Tibial nerve (tissue), 4 donors: Measurements from ENCODE around the gene FOXD2. TPM values are rescaled to one million over a fixed set of nuclear protein-coding genes. Genes with fewer than 3 reads are reported as not detected.
A peak's percentile ranks its signal among the peaks of the same experiment; 100 is the strongest.

Source experiments
- DNase-seq, 2 donors: peaks; one replicate each; pipeline ENCODE4 v3.0.0-alpha.2; 2019; ENCODE audit warnings: low spot score in 2 of 2
- H3K27ac ChIP-seq, 4 donors: fragments of 200-600 bp; sonication (generic) in 3 of 4; one replicate each; pipeline ENCODE4 v1.5.1; 2017 to 2019; ENCODE audit warnings: mild to moderate bottlenecking in 1 of 4
- H3K27me3 ChIP-seq, 2 donors: fragments of 200-600 bp; sonication (generic) in 1 of 2; one replicate each; pipeline versions ENCODE4 v1.5.1 to v1.6.0; 2017 to 2019
- H3K36me3 ChIP-seq, 3 donors: fragments of 200-600 bp; sonication (generic); one replicate each; pipeline ENCODE4 v1.5.1; 2018 to 2019
- H3K4me1 ChIP-seq, 4 donors: fragments of 200-600 bp; sonication (generic) in 3 of 4; one replicate each; pipeline ENCODE4 v1.5.1; 2017 to 2019
- H3K4me3 ChIP-seq, 4 donors: fragments of 200-600 bp; sonication (generic) in 3 of 4; one replicate each; pipeline ENCODE4 v1.5.1; 2017 to 2019; ENCODE audit warnings: mild to moderate bottlenecking in 1 of 4, moderate library complexity in 1 of 4
- H3K9me3 ChIP-seq, 4 donors: fragments of 200-600 bp; sonication (generic) in 3 of 4; one replicate each; pipeline ENCODE4 v1.5.1; 2017 to 2019
- CTCF ChIP-seq, 5 experiments: fragments of 200-600 bp in 3 of 5; fragments of 450-650 bp in 2 of 5; sonication (generic) in 3 of 5; IDR thresholded peaks; one replicate each; pipeline ENCODE4 v1.5.1; 2016 to 2019; ENCODE audit warnings: antibody characterized with exemption in 5 of 5, mild to moderate bottlenecking in 3 of 5, moderate library complexity in 2 of 5
- EP300 ChIP-seq, 2 donors: sonication (generic); formaldehyde crosslinking; IDR thresholded peaks; one replicate each; pipeline ENCODE4 v1.6.1; 2017; ENCODE audit warnings: antibody characterized with exemption in 2 of 2, mild to moderate bottlenecking in 1 of 2
- POLR2A ChIP-seq, 2 donors: fragments of 450-650 bp; IDR thresholded peaks; one replicate each; pipeline ENCODE4 v1.6.1; 2017; ENCODE audit warnings: antibody characterized with exemption in 2 of 2, mild to moderate bottlenecking in 2 of 2, moderate library complexity in 2 of 2
- WGBS, 2 donors: methylation state at CpG; one replicate each; pipeline ENCODE4 v1.1.5; 2018; 5-methylcytosine and 5-hydroxymethylcytosine counted together
- total RNA-seq, 4 donors: library from RNA; depleted of rRNA; stranded (reverse); fragments of >200 nt; gene quantifications; one replicate each; pipeline ENCODE4 v1.1.0, GENCODE V29; 2016

FOXD2 gene
- total RNA-seq, 4 donors from 2014 or later, result 11.7 to 34.7 (median 27.6) TPM

GRCh38 chr1:47423872-47424271 is 14.0 kb upstream of the FOXD2 start:
- Histone ChIP-seq H3K9me3 (no peaks in the 10 kb centered on the region), H3K36me3 (no peaks in the 10 kb centered on the region), H3K4me3 (no peak overlapping the region), H3K27ac (no peak overlapping the region), H3K27me3 (peaks cover 0 to 14% of the 10 kb centered on the region in 2 donors), H3K4me1 (peaks cover 0 to 6% (median 0%) of the 10 kb centered on the region in 4 donors)
- TF ChIP-seq POLR2A (IDR thresholded peaks at IDR 0.05), result no peak
- TF ChIP-seq CTCF (IDR thresholded peaks at IDR 0.05), result no peak
- no peak for TF ChIP-seq EP300 (IDR thresholded peaks at IDR 0.05)
- WGBS, 2 donors, result 48 to 51% methylated on average over 2 of the region's 2 CpGs
- DNase-seq, result no peak

DNA sequence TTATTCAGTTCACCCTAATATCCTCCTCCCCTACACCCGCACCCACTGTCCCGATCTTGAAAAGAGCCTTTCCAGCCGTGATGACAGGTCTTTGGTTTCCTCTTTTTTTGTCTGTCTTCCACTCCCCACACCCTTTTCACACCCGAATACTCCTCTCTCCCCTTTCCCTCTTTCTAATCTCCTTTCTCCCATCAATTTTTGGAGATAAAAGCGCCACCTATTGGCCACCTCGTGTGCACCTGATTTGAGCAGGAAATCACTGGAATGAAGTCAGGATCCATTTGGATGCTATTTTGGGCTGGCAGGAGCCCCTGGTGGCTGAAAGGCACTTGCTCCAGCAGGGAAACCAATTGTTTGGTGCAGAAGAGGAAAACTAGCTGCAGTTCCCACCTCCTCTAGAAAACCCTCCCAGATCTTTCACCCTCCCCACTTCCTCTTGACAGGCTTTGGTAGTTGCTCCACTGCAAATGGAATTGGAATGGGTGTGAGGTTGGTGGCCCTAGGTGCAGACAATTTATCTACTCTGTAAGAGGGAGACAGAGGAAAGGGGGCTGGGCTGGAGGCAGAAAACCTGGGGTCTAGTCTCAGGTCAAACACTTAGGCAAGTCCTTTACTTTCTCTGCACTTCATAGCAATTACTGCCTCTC is 13.4 kb upstream of the FOXD2 start:
- WGBS, 2 donors, result 9 to 10% methylated on average over 6 of the region's 6 CpGs
- no peaks in the 10 kb centered on the region for H3K36me3 ChIP-seq
- no peaks in the 10 kb centered on the region for H3K9me3 ChIP-seq
- peaks cover 0 to 8% of the 10 kb centered on the region in 2 donors for H3K27me3 ChIP-seq
- no peak for DNase-seq
- TF ChIP-seq CTCF (IDR thresholded peaks at IDR 0.05) (peak; percentile 49 to 66 (median 64)), EP300 (IDR thresholded peaks at IDR 0.05) (no peak)
- no peak overlapping the region for H3K4me3 ChIP-seq
- peaks cover 0 to 6% (median 0%) of the 10 kb centered on the region in 4 donors for H3K4me1 ChIP-seq
- no peak overlapping the region for H3K27ac ChIP-seq

- peak overlapping the region in 1 of 4 donors; percentile 79 for H3K4me3 ChIP-seq
- peaks cover 0 to 51% (median 34%) of the 10 kb centered on the region in 4 donors for H3K4me1 ChIP-seq
- TF ChIP-seq EP300 (IDR thresholded peaks at IDR 0.05), result no peak
- no peak for TF ChIP-seq CTCF (IDR thresholded peaks at IDR 0.05)
- no peak for TF ChIP-seq POLR2A (IDR thresholded peaks at IDR 0.05)
- WGBS, 2 donors, result 78 to 92% methylated on average over 1 of the region's 1 CpG
- no peaks in the 10 kb centered on the region for H3K9me3 ChIP-seq
- DNase-seq, result no peak
- H3K27me3 ChIP-seq, result peaks cover 0 to 57% of the 10 kb centered on the region in 2 donors
- no peaks in the 10 kb centered on the region for H3K36me3 ChIP-seq
- peak overlapping the region in 2 of 4 donors; percentile 39 to 71 for H3K27ac ChIP-seq
Measured at GRCh38 chr1:47431534-47431933, 6.3 kb upstream of the FOXD2 start.

- WGBS, 2 donors, result 34 to 36% methylated on average over 30 to 32 of the region's 32 CpGs
- Histone ChIP-seq H3K36me3 (no peaks in the 10 kb centered on the region), H3K4me3 (peak overlapping the region; percentile 16 to 79 (median 23)), H3K27me3 (peaks cover 0 to 60% of the 10 kb centered on the region in 2 donors), H3K9me3 (no peaks in the 10 kb centered on the region), H3K4me1 (peaks cover 0 to 60% (median 39%) of the 10 kb centered on the region in 4 donors), H3K27ac (peak overlapping the region in 2 of 4 donors; percentile 39 to 71)
- TF ChIP-seq CTCF (IDR thresholded peaks at IDR 0.05), result peak; percentile 41 to 86 (median 62)
- TF ChIP-seq EP300 (IDR thresholded peaks at IDR 0.05), result peak in 1 of 2 donors; percentile 23
- TF ChIP-seq POLR2A (IDR thresholded peaks at IDR 0.05), result no peak
- DNase-seq, result peak; percentile 80 to 94
Measured at GRCh38 chr1:47432071-47433036, 5.5 kb upstream of the FOXD2 start.
